NCI-H526 (cell line): ENCODE measurements around the gene FOXD4L6.
"Not testable (repeated sequence)": the region's sequence is repeated elsewhere in the genome, so short reads cannot be mapped to it uniquely, and the experiment has no call there.

Experiments
- DNase-seq, 2 experiments: peaks; one replicate each; lab custom pipeline; 2025; lab: John Stamatoyannopoulos, UW

FOXD4L6 gene

DNA sequence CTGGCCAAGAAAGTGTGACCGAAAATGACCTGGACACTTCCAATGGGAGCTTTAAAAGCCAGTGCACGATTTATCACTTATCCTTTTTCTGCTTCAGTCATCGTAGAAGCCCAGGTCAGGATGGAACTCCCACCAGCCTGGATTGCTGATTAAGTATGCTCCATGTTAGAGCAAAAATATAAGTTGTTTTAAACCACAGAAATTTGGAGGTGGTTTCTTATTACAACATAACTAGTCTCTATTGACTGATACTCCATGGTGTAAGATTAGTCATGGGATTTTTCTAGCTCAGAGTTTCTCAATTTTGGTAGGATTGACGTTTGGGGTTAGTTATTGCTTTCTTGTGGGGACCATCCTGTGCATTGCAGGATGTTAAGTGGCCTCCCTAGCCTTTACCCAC lies 29.7 kb downstream of the FOXD4L6 start:
- not testable (repeated sequence) for DNase-seq

GRCh38 chr9:41095060-41095459 lies 33.4 kb downstream of the FOXD4L6 start:
- DNase-seq: not testable (repeated sequence)

DNA sequence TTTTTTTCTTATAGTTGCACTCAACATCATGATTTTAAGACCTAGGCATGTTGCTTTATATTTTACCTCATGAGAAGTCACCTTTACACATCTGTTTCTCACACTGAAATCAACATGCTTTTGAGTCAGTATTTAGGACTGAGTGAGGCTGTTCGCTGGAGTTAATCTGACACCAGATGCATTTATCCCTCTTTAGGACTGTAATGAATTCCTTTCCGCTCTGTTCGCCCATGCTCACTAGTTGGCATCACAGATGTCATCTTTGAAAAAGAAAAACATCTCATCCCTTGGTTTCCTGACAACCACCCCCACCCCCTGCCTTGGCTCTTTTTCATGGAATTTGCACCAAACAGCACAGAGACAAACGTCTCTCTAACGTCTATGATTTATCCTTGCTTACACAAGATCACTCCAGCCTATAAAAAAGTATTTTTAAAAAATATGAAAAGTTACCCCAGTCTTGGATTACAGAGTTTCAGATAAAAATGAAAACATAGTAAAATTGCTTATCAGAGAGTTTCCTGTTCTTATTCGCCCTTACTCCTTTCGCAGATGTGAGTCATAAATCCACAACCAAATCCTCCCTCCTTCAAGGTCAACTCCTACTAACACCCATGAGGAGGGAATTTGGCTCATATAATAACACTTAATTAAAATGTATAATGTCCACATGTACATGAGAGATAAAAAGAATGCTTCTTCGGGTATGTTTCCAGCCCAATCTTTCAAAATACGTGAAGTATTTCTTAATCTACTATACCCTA lies 34.3 kb downstream of the FOXD4L6 start:
- not testable (repeated sequence) for DNase-seq

- DNase-seq: not testable (repeated sequence)
Measured at GRCh38 chr9:41090922-41091321, 37.6 kb downstream of the FOXD4L6 start.

- not testable (repeated sequence) for DNase-seq
Measured at GRCh38 chr9:41090386-41090785, 38.1 kb downstream of the FOXD4L6 start.

DNA sequence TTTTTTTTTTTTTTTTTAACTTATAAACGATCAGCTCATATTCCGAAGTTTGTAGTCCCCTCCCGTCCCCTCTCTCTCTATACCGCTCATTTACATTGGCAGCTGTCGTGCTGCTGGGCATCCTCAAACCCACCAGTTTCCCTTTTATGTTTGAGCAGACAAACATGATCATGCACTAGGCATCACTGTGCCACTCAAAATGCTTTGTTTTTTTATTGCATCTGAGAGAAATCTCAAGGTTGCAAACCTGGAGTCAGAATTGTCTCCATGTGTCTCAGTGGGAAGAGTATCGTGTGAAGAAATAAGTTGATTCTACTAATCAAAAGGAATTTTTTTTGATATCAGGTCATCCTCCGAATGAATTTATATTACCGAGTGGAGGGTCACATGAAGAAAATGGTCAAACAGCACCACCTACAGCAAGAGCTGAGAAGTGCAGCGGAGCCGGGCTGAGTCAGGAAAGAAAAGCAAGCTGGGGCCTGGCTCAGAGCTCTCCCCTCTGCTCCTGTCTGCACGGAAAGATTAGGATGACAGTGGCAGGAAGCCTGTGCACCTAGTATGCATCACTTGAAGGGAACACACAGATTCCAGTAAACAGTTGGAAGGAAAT lies 39.9 kb downstream of the FOXD4L6 start:
- DNase-seq: not testable (repeated sequence)

- DNase-seq: not testable (repeated sequence)
Measured at GRCh38 chr9:41087929-41088328, 40.6 kb downstream of the FOXD4L6 start.

DNA sequence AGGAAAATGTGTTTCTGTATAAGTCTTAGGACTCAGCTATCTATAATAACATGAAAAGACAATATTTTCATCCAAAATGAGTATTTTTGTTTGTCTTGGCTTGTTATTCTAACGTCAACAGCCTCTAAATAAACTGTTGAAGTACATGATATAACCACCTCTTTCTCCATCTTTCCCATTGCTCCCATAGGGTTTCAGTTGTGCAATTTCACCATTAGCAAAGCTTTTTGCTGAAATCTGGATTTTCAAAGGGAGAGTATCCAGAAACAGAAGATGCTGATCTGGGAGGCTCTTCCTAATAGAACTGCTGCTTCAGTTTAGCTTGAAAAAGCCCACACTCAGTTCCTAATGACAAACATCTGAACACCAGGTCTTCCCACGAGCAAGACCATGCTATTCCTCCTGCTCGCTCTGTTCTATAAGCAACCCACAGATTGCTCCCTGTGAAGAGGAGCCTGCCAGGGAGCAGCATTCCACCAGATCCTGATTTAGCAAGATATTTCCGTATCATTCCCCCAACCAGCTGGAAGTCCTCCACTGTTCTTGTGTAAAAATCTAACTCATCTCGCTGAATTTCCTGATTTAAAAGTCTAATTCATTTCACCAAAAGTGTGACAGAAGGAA lies 41.2 kb downstream of the FOXD4L6 start:
- not testable (repeated sequence) for DNase-seq

DNA sequence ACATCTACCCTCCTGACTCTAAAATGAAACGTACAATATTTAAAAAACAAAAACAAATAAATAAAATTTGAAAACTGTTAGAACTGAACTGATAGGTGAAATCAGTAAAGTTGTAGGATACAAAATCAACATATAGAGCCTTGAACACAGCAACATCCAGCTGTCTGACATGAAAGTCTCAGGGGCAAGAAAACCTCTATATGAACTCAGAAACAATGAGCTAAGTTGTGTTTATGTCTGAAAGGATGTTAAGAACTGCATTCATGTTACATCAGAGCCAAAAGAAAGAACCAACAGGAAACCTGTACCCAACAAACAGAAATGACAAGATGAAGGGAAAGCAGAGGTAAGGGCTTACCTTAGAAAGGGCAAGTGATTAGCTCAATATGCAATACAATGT lies 41.8 kb downstream of the FOXD4L6 start:
- DNase-seq: not testable (repeated sequence)

DNA sequence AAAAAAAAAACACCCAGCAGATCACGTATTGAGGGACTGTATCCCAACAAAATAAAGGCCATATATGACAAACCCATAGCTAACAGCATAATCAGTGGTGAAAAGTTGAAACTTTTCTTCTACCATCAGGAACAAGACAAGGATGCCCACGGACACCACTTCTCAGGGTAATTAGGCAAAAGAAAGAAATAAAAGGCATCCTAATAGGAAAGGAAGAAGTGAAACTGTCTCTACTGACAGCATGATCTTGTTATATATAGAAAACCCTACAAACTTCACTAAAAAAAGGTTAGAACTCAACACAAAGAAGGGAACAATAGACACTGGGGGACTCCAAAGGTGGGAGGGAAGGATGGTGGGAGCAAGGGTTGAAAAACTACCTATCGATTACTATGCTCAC lies 42.3 kb downstream of the FOXD4L6 start:
- DNase-seq: not testable (repeated sequence)

DNA sequence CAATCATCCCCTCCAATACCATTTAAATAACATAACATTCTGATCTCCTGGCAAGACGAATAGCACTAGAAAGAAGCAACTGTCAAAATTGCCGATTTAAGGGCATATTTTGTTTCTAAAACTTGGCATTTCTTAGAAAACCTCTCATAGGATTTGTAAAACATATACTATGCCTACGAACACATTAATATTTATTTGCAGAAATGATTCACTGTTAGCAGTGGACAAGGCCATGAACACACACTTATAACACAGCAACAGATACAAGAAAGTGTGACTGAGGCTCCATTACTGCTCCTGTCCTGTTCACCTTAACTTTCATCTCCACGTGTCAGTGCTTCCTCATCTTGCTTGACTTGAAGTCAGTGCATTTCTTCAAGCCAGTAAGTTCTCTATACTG lies 46.1 kb downstream of the FOXD4L6 start:
- DNase-seq: not testable (repeated sequence)

GRCh38 chr9:41079464-41079863 lies 49.0 kb downstream of the FOXD4L6 start:
- DNase-seq: not testable (repeated sequence)

- DNase-seq: not testable (repeated sequence)
Measured at GRCh38 chr9:41077586-41077985, 50.9 kb downstream of the FOXD4L6 start.
